GM19455 (cell line): ENCODE measurements around the gene KDF1.
"Not testable (repeated sequence)": the region's sequence is repeated elsewhere in the genome, so short reads cannot be mapped to it uniquely, and the experiment has no call there.

ENCODE experiments used
- ATAC-seq: cut with Tn5 transposase; IDR thresholded peaks from one replicate; pipeline ENCODE4 v1.9.1; 2021; ENCODE audit not compliant: unreplicated experiment

The KDF1 gene

GRCh38 chr1:26959270-26959669, 998 bp downstream of the KDF1 start:
- no peak for ATAC-seq

GRCh38 chr1:26957306-26957705, 3.0 kb downstream of the KDF1 start:
- no peak for ATAC-seq

- no peak for ATAC-seq
These were observed 3.9 kb downstream of the KDF1 start for GRCh38 chr1:26956321-26956720.

- ATAC-seq, result no peak
These were observed 6.9 kb downstream of the KDF1 start for GRCh38 chr1:26953374-26953773.

GRCh38 chr1:26951821-26952497, 8.3 kb downstream of the KDF1 start:
- ATAC-seq, result no peak

- no peak for ATAC-seq
These were observed 9.1 kb downstream of the KDF1 start for GRCh38 chr1:26951216-26951615.

GRCh38 chr1:26950602-26951001, 9.7 kb downstream of the KDF1 start:
- ATAC-seq, result no peak

- no peak for ATAC-seq
These were observed 10.3 kb downstream of the KDF1 start for GRCh38 chr1:26949926-26950319.

GRCh38 chr1:26949266-26949925, 10.9 kb downstream of the KDF1 start:
- no peak for ATAC-seq

GRCh38 chr1:26948725-26949057, 11.6 kb downstream of the KDF1 start:
- not testable (repeated sequence) for ATAC-seq

- ATAC-seq, result no peak
These were observed 14.0 kb downstream of the KDF1 start for GRCh38 chr1:26946270-26946669.

- ATAC-seq, result no peak
These were observed 14.5 kb downstream of the KDF1 start for GRCh38 chr1:26945728-26946127.

- ATAC-seq, result no peak
These were observed 15.1 kb downstream of the KDF1 start for GRCh38 chr1:26945138-26945537.

- ATAC-seq, result no peak
These were observed 17.6 kb downstream of the KDF1 start for GRCh38 chr1:26942656-26943055.

- no peak for ATAC-seq
These were observed 19.0 kb downstream of the KDF1 start for GRCh38 chr1:26941311-26941710.

GRCh38 chr1:26938659-26939025, 21.6 kb downstream of the KDF1 start:
- no peak for ATAC-seq

GRCh38 chr1:26938004-26938658, 22.1 kb downstream of the KDF1 start:
- ATAC-seq, result no peak

GRCh38 chr1:26936823-26937222, 23.4 kb downstream of the KDF1 start:
- no peak for ATAC-seq

- ATAC-seq, result no peak
These were observed 27.7 kb downstream of the KDF1 start for GRCh38 chr1:26932531-26932930.

GRCh38 chr1:26923711-26924110, 36.6 kb downstream of the KDF1 start:
- ATAC-seq, result no peak

GRCh38 chr1:26922901-26923300, 37.4 kb downstream of the KDF1 start:
- ATAC-seq, result no peak

GRCh38 chr1:26922431-26922729, 37.9 kb downstream of the KDF1 start:
- no peak for ATAC-seq
